SK-N-SH treated with all-trans-retinoic acid at 6 μM for 48 hours (cell line): ENCODE data around the gene KNDC1.
"Not testable (repeated sequence)": the region's sequence is repeated elsewhere in the genome, so short reads cannot be mapped to it uniquely, and the experiment has no call there.

Source experiments
- ATAC-seq: fragments of 200-7000 bp; cut with Tn5 transposase; 3 replicates; pipeline ENCODE4 v1.9.1; 2020; ENCODE audit warnings: mild to moderate bottlenecking, moderate library complexity
- ARNTL ChIP-seq: fragments of 450-650 bp; formaldehyde crosslinking; IDR thresholded peaks from 2 replicates; pipeline ENCODE4 v1.5.0; 2020; ENCODE audit warnings: low read depth, mild to moderate bottlenecking, moderate library complexity, borderline replicate concordance
- CSDC2 ChIP-seq: fragments of 250-450 bp; sonication (Bioruptor Pico); IDR thresholded peaks from 2 replicates; pipeline ENCODE4 v1.5.0; 2020; ENCODE audit warnings: mild to moderate bottlenecking, moderate library complexity
- ESRRG ChIP-seq: fragments of 250-450 bp; sonication (Bioruptor Pico); IDR thresholded peaks from 2 replicates; pipeline ENCODE4 v1.6.1; 2021; ENCODE audit warnings: mild to moderate bottlenecking
- ISL1 ChIP-seq: fragments of 250-450 bp; sonication (Bioruptor Pico); IDR thresholded peaks from 2 replicates; pipeline ENCODE4 v2.1.2; 2022; ENCODE audit warnings: mild to moderate bottlenecking, moderate library complexity
- OSR1 ChIP-seq: fragments of 250-450 bp; sonication (Bioruptor Pico); IDR thresholded peaks from 2 replicates; pipeline ENCODE4 v1.8.0; 2022; ENCODE audit warnings: moderate library complexity, mild to moderate bottlenecking, inconsistent platforms
- PPARA ChIP-seq: fragments of 250-450 bp; sonication (Bioruptor Pico); IDR thresholded peaks from 2 replicates; pipeline ENCODE4 v1.5.0; 2020; ENCODE audit warnings: mild to moderate bottlenecking, borderline replicate concordance
- RARB ChIP-seq: fragments of 250-450 bp; sonication (Bioruptor Pico); IDR thresholded peaks from 2 replicates; pipeline ENCODE4 v1.8.0; 2021; ENCODE audit warnings: mild to moderate bottlenecking, moderate library complexity
- TCF4 ChIP-seq: fragments of 250-450 bp; sonication (Bioruptor Pico); IDR thresholded peaks from 2 replicates; pipeline ENCODE4 v1.8.0; 2021; ENCODE audit warnings: mild to moderate bottlenecking, moderate library complexity, borderline replicate concordance
- ZC3H10 ChIP-seq: fragments of 250-450 bp; sonication (Bioruptor Pico); IDR thresholded peaks from 2 replicates; pipeline ENCODE4 v1.5.1; 2021; ENCODE audit warnings: mild to moderate bottlenecking, moderate library complexity
- ZFP3 ChIP-seq: fragments of 250-450 bp; sonication (Bioruptor Pico); IDR thresholded peaks from 2 replicates; pipeline ENCODE4 v1.5.0; 2020; ENCODE audit warnings: mild to moderate bottlenecking, moderate library complexity
- ZFP30 ChIP-seq: fragments of 450-650 bp; formaldehyde crosslinking; IDR thresholded peaks from 2 replicates; pipeline ENCODE4 v1.5.0; 2022; ENCODE audit warnings: mild to moderate bottlenecking, moderate library complexity
- ZNF565 ChIP-seq: fragments of 450-650 bp; formaldehyde crosslinking; conservative IDR thresholded peaks from 2 replicates; pipeline ENCODE4 v1.5.0; 2020; ENCODE audit warnings: low read depth, mild to moderate bottlenecking, moderate library complexity
- ZNF70 ChIP-seq: fragments of 450-650 bp; formaldehyde crosslinking; IDR thresholded peaks from 2 replicates; pipeline ENCODE4 v1.5.0; 2020; ENCODE audit warnings: mild to moderate bottlenecking, moderate library complexity
- ZNF8 ChIP-seq: fragments of 450-650 bp; formaldehyde crosslinking; IDR thresholded peaks from 2 replicates; pipeline ENCODE4 v1.5.0; 2020; ENCODE audit warnings: mild to moderate bottlenecking, moderate library complexity
- TF ChIP-seq, protein P1 (sequence below): fragments of 250-450 bp; sonication (Bioruptor Pico); IDR thresholded peaks from 2 replicates; pipeline ENCODE4 v1.8.0; 2020; ENCODE audit warnings: mild to moderate bottlenecking, moderate library complexity, borderline replicate concordance
- TF ChIP-seq, protein P2 (sequence below): fragments of 250-450 bp; sonication (Bioruptor Pico); IDR thresholded peaks from 2 replicates; pipeline ENCODE4 v1.8.0; 2021; ENCODE audit warnings: low read depth, mild to moderate bottlenecking, moderate library complexity, borderline replicate concordance
- TF ChIP-seq, protein P3 (sequence below): fragments of 250-450 bp; sonication (Bioruptor Pico); IDR thresholded peaks from 2 replicates; pipeline ENCODE4 v1.5.1; 2021; ENCODE audit warnings: mild to moderate bottlenecking, moderate library complexity
- TF ChIP-seq, protein P4 (sequence below): fragments of 250-450 bp; sonication (Bioruptor Pico); IDR thresholded peaks from 2 replicates; pipeline ENCODE4 v1.5.0; 2020; ENCODE audit warnings: mild to moderate bottlenecking, moderate library complexity
- TF ChIP-seq, protein P5 (sequence below): fragments of 250-450 bp; sonication (Bioruptor Pico); IDR thresholded peaks from 2 replicates; pipeline ENCODE4 v1.5.1; 2020; ENCODE audit warnings: low read depth, mild to moderate bottlenecking, moderate library complexity

Gene KNDC1

DNA sequence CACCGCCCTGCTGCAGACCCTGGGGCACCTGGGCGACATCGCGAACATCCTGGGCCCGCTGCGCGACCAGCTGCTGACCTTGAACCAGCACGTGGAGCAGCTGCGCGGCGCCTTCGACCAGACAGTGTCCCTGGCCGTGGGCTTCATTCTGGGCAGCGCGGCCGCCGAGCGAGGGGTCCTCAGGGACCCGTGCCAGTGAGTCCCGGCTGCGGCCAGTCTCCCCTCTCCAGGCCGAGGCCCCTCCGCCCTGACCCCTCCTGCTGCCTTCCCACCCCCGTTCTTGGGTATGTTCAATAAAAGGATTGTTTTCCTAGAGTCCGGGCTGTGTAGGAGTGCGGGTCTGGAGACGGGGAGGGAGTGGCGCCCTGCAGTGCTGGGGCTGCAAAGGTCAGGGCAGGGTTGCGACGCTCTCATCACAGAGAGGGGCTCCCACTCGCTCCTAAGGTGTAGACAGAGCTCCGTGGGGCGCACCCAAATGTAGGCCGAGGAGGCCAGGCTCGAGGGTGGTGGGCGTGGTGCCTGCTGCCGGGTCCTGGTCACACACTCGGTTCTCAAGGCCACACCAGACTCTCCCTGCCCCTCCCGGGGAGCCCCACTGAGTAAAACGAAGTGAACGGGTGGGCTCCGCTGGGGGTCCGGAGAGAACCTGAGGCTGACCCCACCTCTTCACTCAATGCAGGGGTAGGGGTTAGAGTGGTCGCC lies 71.4 kb downstream of the KNDC1 start (continued):
- TF ChIP-seq, protein P1, sequence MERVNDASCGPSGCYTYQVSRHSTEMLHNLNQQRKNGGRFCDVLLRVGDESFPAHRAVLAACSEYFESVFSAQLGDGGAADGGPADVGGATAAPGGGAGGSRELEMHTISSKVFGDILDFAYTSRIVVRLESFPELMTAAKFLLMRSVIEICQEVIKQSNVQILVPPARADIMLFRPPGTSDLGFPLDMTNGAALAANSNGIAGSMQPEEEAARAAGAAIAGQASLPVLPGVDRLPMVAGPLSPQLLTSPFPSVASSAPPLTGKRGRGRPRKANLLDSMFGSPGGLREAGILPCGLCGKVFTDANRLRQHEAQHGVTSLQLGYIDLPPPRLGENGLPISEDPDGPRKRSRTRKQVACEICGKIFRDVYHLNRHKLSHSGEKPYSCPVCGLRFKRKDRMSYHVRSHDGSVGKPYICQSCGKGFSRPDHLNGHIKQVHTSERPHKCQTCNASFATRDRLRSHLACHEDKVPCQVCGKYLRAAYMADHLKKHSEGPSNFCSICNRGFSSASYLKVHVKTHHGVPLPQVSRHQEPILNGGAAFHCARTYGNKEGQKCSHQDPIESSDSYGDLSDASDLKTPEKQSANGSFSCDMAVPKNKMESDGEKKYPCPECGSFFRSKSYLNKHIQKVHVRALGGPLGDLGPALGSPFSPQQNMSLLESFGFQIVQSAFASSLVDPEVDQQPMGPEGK = no peak
- TF ChIP-seq ZC3H10 (CRISPR knock-in tag) = no peak
- TF ChIP-seq, protein P2, sequence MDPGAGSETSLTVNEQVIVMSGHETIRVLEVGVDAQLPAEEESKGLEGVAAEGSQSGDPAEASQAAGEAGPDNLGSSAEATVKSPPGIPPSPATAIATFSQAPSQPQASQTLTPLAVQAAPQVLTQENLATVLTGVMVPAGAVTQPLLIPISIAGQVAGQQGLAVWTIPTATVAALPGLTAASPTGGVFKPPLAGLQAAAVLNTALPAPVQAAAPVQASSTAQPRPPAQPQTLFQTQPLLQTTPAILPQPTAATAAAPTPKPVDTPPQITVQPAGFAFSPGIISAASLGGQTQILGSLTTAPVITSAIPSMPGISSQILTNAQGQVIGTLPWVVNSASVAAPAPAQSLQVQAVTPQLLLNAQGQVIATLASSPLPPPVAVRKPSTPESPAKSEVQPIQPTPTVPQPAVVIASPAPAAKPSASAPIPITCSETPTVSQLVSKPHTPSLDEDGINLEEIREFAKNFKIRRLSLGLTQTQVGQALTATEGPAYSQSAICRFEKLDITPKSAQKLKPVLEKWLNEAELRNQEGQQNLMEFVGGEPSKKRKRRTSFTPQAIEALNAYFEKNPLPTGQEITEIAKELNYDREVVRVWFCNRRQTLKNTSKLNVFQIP (CRISPR knock-in tag) = no peak

DNA sequence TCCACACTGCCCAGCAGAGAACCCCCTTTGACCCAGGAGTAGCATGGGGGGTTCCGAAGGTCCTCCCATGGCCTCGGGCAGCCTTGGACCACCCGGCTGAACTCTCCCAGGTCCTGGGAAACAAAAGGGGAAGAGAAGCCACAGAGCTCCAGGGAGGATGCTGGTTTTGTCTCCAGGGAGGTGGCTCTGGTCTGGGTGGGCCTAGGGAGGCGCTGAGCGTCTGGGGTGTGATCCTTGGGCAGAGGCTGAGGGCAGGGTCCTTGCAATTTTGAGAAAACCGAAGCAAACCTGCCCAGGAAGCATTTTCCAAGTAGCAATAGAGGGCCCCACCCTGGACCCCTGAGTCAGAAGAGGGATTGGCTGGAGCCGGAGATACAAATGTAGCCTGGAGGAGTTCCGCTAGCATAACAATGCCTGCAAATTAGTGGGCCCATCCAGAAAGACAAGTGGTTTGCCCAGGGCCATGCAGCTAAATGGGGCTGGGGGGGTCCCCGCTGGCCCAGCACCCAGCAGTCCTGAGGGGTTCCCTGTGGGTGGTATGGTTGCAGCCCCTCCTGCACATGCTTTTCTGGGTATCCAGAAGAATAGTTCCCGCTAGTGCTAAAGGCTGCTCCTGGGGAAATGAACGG lies 72.0 kb downstream of the KNDC1 start:
- no peak for ATAC-seq
- no peak for TF ChIP-seq CSDC2 (CRISPR knock-in tag)
- TF ChIP-seq, protein P3, sequence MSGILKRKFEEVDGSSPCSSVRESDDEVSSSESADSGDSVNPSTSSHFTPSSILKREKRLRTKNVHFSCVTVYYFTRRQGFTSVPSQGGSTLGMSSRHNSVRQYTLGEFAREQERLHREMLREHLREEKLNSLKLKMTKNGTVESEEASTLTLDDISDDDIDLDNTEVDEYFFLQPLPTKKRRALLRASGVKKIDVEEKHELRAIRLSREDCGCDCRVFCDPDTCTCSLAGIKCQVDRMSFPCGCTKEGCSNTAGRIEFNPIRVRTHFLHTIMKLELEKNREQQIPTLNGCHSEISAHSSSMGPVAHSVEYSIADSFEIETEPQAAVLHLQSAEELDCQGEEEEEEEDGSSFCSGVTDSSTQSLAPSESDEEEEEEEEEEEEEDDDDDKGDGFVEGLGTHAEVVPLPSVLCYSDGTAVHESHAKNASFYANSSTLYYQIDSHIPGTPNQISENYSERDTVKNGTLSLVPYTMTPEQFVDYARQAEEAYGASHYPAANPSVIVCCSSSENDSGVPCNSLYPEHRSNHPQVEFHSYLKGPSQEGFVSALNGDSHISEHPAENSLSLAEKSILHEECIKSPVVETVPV (CRISPR knock-in tag) = no peak
- TF ChIP-seq, protein P1 = no peak
- TF ChIP-seq RARB (CRISPR knock-in tag) = no peak
- TF ChIP-seq TCF4 (CRISPR knock-in tag) = no peak
- TF ChIP-seq ZC3H10 (CRISPR knock-in tag) = no peak
- no peak for TF ChIP-seq ZNF8 (CRISPR knock-in tag)
- TF ChIP-seq, protein P4, sequence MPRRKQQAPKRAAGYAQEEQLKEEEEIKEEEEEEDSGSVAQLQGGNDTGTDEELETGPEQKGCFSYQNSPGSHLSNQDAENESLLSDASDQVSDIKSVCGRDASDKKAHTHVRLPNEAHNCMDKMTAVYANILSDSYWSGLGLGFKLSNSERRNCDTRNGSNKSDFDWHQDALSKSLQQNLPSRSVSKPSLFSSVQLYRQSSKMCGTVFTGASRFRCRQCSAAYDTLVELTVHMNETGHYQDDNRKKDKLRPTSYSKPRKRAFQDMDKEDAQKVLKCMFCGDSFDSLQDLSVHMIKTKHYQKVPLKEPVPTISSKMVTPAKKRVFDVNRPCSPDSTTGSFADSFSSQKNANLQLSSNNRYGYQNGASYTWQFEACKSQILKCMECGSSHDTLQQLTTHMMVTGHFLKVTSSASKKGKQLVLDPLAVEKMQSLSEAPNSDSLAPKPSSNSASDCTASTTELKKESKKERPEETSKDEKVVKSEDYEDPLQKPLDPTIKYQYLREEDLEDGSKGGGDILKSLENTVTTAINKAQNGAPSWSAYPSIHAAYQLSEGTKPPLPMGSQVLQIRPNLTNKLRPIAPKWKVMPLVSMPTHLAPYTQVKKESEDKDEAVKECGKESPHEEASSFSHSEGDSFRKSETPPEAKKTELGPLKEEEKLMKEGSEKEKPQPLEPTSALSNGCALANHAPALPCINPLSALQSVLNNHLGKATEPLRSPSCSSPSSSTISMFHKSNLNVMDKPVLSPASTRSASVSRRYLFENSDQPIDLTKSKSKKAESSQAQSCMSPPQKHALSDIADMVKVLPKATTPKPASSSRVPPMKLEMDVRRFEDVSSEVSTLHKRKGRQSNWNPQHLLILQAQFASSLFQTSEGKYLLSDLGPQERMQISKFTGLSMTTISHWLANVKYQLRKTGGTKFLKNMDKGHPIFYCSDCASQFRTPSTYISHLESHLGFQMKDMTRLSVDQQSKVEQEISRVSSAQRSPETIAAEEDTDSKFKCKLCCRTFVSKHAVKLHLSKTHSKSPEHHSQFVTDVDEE (CRISPR knock-in tag) = no peak
- TF ChIP-seq, protein P5, sequence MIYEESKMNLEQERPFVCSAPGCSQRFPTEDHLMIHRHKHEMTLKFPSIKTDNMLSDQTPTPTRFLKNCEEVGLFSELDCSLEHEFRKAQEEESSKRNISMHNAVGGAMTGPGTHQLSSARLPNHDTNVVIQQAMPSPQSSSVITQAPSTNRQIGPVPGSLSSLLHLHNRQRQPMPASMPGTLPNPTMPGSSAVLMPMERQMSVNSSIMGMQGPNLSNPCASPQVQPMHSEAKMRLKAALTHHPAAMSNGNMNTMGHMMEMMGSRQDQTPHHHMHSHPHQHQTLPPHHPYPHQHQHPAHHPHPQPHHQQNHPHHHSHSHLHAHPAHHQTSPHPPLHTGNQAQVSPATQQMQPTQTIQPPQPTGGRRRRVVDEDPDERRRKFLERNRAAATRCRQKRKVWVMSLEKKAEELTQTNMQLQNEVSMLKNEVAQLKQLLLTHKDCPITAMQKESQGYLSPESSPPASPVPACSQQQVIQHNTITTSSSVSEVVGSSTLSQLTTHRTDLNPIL (CRISPR knock-in tag) = no peak
- TF ChIP-seq ZFP30 (CRISPR knock-in tag) = no peak
- TF ChIP-seq PPARA (CRISPR knock-in tag) = no peak
- TF ChIP-seq OSR1 (CRISPR knock-in tag) = no peak
- TF ChIP-seq ZNF565 (CRISPR knock-in tag) = no peak
- TF ChIP-seq ZFP3 = no peak
- no peak for TF ChIP-seq ESRRG (CRISPR knock-in tag)
- TF ChIP-seq, protein P2 (CRISPR knock-in tag) = no peak
- no peak for TF ChIP-seq ZNF70 (CRISPR knock-in tag)
- TF ChIP-seq ARNTL = no peak
- no peak for TF ChIP-seq ISL1 (CRISPR knock-in tag)

DNA sequence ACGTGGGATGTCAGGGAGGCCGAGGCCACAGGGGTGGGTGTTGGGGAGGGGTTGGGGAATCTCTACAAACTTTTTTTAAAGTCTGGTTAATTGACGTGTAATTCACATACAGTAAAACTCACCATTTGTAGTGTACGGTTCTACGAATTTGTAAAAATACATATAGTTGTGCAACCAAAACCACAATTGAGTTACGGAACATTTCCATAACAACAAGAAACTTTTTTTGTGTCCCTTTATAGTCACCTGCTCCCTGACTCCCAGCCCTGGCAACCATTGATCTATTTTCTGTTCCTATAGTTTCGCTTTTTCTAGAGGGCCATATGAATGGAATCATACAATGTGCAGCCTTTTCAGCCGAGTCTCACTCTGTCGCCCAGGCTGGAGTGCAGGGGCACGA lies 74.8 kb downstream of the KNDC1 start:
- not testable (repeated sequence) for ATAC-seq
